ENCODE results near the gene STAMBPL1. TPM values are rescaled to one million over a fixed set of nuclear protein-coding genes. Genes with fewer than 3 reads are reported as not detected.

Gene STAMBPL1
- polyA plus RNA-seq, 1 of the 3 experiments (the other 2 are of a cell fraction) = 25.1 TPM

DNA sequence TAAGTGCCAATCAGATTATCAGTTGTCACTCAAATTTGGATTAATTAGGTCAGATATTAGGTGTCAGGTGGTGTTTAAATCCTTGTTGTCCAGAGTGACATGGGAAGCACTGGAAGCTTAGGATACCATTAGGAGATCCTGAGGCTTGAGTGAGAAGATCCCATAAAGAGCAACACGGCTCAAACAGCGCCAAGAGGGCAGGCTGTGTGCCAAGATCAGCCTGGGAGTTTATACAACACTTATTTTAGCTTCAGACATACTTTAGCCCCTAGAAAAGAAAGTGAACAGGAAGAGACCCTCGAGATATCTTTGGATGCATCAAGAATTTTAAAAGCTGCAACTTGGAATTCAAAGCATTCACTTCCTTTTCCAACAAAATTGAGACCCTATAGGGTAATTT, 86.8 kb downstream of the STAMBPL1 start:
- 65% methylated on average over 3 of the region's 3 CpGs for WGBS (ENCODE audit: low lambda C conversion rate)
- no peaks in the 10 kb centered on the region for H3K9me2 ChIP-seq
- no peaks in the 10 kb centered on the region for H3F3A ChIP-seq (replicated peaks; ENCODE audit: insufficient read depth)
- H4K20me1 ChIP-seq (ENCODE audit: insufficient read depth) = no peaks in the 10 kb centered on the region
- H3K4me3 ChIP-seq (ENCODE audit: low read depth in 2 of 2, low read length in 1 of 2) = no peak overlapping the region
- no peaks in the 10 kb centered on the region for H3K79me2 ChIP-seq (ENCODE audit: insufficient read depth)
- no peaks in the 10 kb centered on the region for H3K27me3 ChIP-seq (ENCODE audit: insufficient read depth)
- CTCF ChIA-PET = no interaction called here
- no peak overlapping the region for H2AFZ ChIP-seq (ENCODE audit: low read depth)
- no peaks in the 10 kb centered on the region for H3K9me3 ChIP-seq
- no peak overlapping the region for H3K4me2 ChIP-seq
- no peaks in the 10 kb centered on the region for H3K36me3 ChIP-seq (replicated peaks in 1 of 2; ENCODE audit: control insufficient read depth in 1 of 2, insufficient read depth in 2 of 2, low read length in 1 of 2)
- TF ChIP-seq MAX (IDR thresholded peaks at IDR 0.05; ENCODE audit: low read depth) (no peak), ELF1 (IDR thresholded peaks at IDR 0.05) (no peak), TCF12 (IDR thresholded peaks at IDR 0.05) (no peak), IRF3 (IDR thresholded peaks at IDR 0.05; ENCODE audit: low read depth, low read length) (no peak), RXRA (IDR thresholded peaks at IDR 0.05; ENCODE audit: borderline replicate concordance, low read depth) (no peak)
- no peak overlapping the region for H3K27ac ChIP-seq (ENCODE audit: low read depth in 2 of 2, low read length in 1 of 2)
- H3K4me1 ChIP-seq (ENCODE audit: control insufficient read depth in 1 of 2, insufficient read depth in 2 of 2, low read depth in 1 of 2, low read length in 1 of 2) = peaks cover 0 to 6% of the 10 kb centered on the region in 2 experiments; a peak in 1 of 4 replicates
- POLR2A ChIA-PET = no interaction called here
- H3K9ac ChIP-seq = no peak overlapping the region
- no peak for DNase-seq

DNA sequence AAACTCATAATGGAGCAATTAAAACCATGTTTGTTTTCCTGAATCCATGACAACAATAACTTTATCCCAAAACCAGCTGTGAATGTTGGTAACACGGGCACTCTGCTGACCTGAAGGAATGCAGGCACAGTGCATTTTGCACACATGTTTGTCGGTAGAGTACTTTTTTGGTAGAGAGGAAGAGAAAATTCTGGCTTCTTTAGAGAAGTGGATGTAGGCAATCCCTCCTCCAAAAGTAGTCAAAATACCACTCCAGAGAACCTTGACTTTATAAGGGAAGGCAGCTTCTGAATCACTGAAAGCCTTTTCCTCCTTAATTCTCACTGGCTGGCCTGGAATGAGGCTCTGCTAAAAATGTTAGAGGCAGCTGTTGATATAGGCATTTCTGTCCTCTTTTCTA, 88.3 kb downstream of the STAMBPL1 start:
- H3F3A ChIP-seq (replicated peaks; ENCODE audit: insufficient read depth) = no peaks in the 10 kb centered on the region
- no peaks in the 10 kb centered on the region for H3K36me3 ChIP-seq (replicated peaks in 1 of 2; ENCODE audit: control insufficient read depth in 1 of 2, insufficient read depth in 2 of 2, low read length in 1 of 2)
- ChIA-PET POLR2A (no interaction called here), CTCF (interaction anchor here (1.5 to 2.8 kb wide), 3 partner anchors 12 to 19 kb away, joined by 3 to 14 read pairs (median 4); no protein-coding TSS in a partner anchor)
- H3K27me3 ChIP-seq (ENCODE audit: insufficient read depth) = no peaks in the 10 kb centered on the region
- no peak overlapping the region for H3K4me2 ChIP-seq
- H2AFZ ChIP-seq (ENCODE audit: low read depth) = no peak overlapping the region
- no peaks in the 10 kb centered on the region for H3K79me2 ChIP-seq (ENCODE audit: insufficient read depth)
- no peaks in the 10 kb centered on the region for H3K9me2 ChIP-seq
- DNase-seq = no peak
- TF ChIP-seq JUND (IDR thresholded peaks at IDR 0.05) (no peak), NRF1 (IDR thresholded peaks at IDR 0.05; ENCODE audit: low read depth, low read length) (no peak), PBX3 (IDR thresholded peaks at IDR 0.05) (no peak), RFX5 (IDR thresholded peaks at IDR 0.05; ENCODE audit: low read length) (no peak), TCF12 (IDR thresholded peaks at IDR 0.05) (no peak), EZH2phosphoT487 (IDR thresholded peaks at IDR 0.05; ENCODE audit: borderline replicate concordance, low read depth) (no peak), TEAD4 (IDR thresholded peaks at IDR 0.05; ENCODE audit: borderline replicate concordance, insufficient read depth) (no peak), RCOR1 (IDR thresholded peaks at IDR 0.05; ENCODE audit: low read length) (no peak), GATA2 (CRISPR knock-in tag; IDR thresholded peaks at IDR 0.05) (no peak)
- TF ChIP-seq, protein P1, sequence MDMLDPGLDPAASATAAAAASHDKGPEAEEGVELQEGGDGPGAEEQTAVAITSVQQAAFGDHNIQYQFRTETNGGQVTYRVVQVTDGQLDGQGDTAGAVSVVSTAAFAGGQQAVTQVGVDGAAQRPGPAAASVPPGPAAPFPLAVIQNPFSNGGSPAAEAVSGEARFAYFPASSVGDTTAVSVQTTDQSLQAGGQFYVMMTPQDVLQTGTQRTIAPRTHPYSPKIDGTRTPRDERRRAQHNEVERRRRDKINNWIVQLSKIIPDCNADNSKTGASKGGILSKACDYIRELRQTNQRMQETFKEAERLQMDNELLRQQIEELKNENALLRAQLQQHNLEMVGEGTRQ (IDR thresholded peaks at IDR 0.05; ENCODE audit: borderline replicate concordance, low read depth, low read length) = no peak
- TF ChIP-seq, protein P2, sequence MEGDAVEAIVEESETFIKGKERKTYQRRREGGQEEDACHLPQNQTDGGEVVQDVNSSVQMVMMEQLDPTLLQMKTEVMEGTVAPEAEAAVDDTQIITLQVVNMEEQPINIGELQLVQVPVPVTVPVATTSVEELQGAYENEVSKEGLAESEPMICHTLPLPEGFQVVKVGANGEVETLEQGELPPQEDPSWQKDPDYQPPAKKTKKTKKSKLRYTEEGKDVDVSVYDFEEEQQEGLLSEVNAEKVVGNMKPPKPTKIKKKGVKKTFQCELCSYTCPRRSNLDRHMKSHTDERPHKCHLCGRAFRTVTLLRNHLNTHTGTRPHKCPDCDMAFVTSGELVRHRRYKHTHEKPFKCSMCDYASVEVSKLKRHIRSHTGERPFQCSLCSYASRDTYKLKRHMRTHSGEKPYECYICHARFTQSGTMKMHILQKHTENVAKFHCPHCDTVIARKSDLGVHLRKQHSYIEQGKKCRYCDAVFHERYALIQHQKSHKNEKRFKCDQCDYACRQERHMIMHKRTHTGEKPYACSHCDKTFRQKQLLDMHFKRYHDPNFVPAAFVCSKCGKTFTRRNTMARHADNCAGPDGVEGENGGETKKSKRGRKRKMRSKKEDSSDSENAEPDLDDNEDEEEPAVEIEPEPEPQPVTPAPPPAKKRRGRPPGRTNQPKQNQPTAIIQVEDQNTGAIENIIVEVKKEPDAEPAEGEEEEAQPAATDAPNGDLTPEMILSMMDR (IDR thresholded peaks at IDR 0.05) = no peak
- 93% methylated on average over 2 of the region's 2 CpGs for WGBS (ENCODE audit: low lambda C conversion rate)
- H4K20me1 ChIP-seq (ENCODE audit: insufficient read depth) = no peaks in the 10 kb centered on the region
- no peaks in the 10 kb centered on the region for H3K9me3 ChIP-seq
- peaks cover 0 to 6% of the 10 kb centered on the region in 2 experiments; a peak in 1 of 4 replicates for H3K4me1 ChIP-seq (ENCODE audit: control insufficient read depth in 1 of 2, insufficient read depth in 2 of 2, low read depth in 1 of 2, low read length in 1 of 2)
- no peak overlapping the region for H3K27ac ChIP-seq (ENCODE audit: low read depth in 2 of 2, low read length in 1 of 2)
- H3K4me3 ChIP-seq (ENCODE audit: low read depth in 2 of 2, low read length in 1 of 2) = no peak overlapping the region
- no peak overlapping the region for H3K9ac ChIP-seq

All from SK-N-SH (cell line).